K562 (cell line): ENCODE data around the gene MASP1. TPM values are rescaled to one million over a fixed set of nuclear protein-coding genes. Genes with fewer than 3 reads are reported as not detected.

Experiments
- ATAC-seq: fragments of 200-7000 bp; cut with Tn5 transposase; 3 replicates; pipeline ENCODE4 v1.9.1; 2020; ENCODE audit warnings: moderate library complexity
- BruUV-seq: library from RNA; stranded (reverse); fragments of 400-500 nt; replicated peaks from 2 replicates; lab custom pipeline; 2021; lab: Mats Ljungman, UMichigan
- CTCF ChIA-PET: fragments of 300-600 bp; formaldehyde crosslinking; extraction: SDS; loops from one replicate; lab custom pipeline; 2021; ENCODE audit warnings: low intra/inter-chr PET ratio; lab: Yijun Ruan, JAX
- POLR2A ChIA-PET: fragments of 300-600, 350-650 bp; sonication (Branson Sonifier 250); formaldehyde crosslinking; extraction: SDS; loops from one replicate; lab custom pipeline; 2021; ENCODE audit warnings: antibody characterized with exemption, inconsistent platforms; lab: Yijun Ruan, JAX
- DNase-seq, 4 experiments: peaks; one replicate each; pipeline versions ENCODE4 v3.0.0 to v3.0.0-alpha.2; 2011 to 2018; ENCODE audit warnings: low spot score in 3 of 4, mixed read lengths in 3 of 4; ENCODE audit errors: extremely low read depth in 1 of 4
- FAIRE-seq: peaks from 2 replicates; lab custom pipeline; 2011; peaks lifted over from hg19 to GRCh38; lab: Jason Lieb, UNC
- H2AFZ ChIP-seq: 2 replicates; pipeline ENCODE4 v1.6.0; 2011; ENCODE audit warnings: low read depth, low read length, control low read depth, inconsistent platforms
- H3K27ac ChIP-seq: fragments of 200-600 bp; 3 replicates; pipeline ENCODE4 v1.8.0; 2011; ENCODE audit warnings: low read depth, mild to moderate bottlenecking, control low read depth, inconsistent platforms, low read length, moderate library complexity, mixed read lengths; ENCODE audit errors: extremely low read depth
- H3K27me3 ChIP-seq, 2 experiments: fragments of 300-600 bp in 1 of 2; 2 replicates in 1 of 2; 3 replicates in 1 of 2; pipeline versions ENCODE4 v1.6.0 to v1.8.0; 2011; ENCODE audit warnings: inconsistent platforms in 2 of 2, low read length in 2 of 2, mild to moderate bottlenecking in 1 of 2, mixed read lengths in 1 of 2, moderate library complexity in 1 of 2; ENCODE audit not compliant: control insufficient read depth in 2 of 2, insufficient read depth in 2 of 2
- H3K36me3 ChIP-seq: fragments of 300-600 bp; 3 replicates; pipeline ENCODE4 v1.8.0; 2011; ENCODE audit warnings: mild to moderate bottlenecking, low read length, inconsistent platforms; ENCODE audit not compliant: control insufficient read depth, insufficient read depth
- H3K4me1 ChIP-seq, 2 experiments: fragments of 200-600 bp in 1 of 2; replicated peaks in 1 of 2; 2 replicates in 1 of 2; 3 replicates in 1 of 2; pipeline versions ENCODE4 v1.5.1 to v1.8.0; 2011; ENCODE audit warnings: inconsistent platforms in 2 of 2, low read length in 2 of 2, mild to moderate bottlenecking in 1 of 2, mixed read lengths in 1 of 2, moderate library complexity in 1 of 2; ENCODE audit not compliant: control insufficient read depth in 2 of 2, insufficient read depth in 2 of 2
- H3K4me2 ChIP-seq: 2 replicates; pipeline ENCODE4 v1.6.1; 2011; ENCODE audit warnings: low read length, control low read depth, inconsistent platforms, mixed read lengths; ENCODE audit not compliant: insufficient read depth
- H3K4me3 ChIP-seq: fragments of 200-600 bp; sonication (generic), shearing (Covaris generic); 2 replicates; pipeline ENCODE4 v1.5.1; 2016; ENCODE audit warnings: control low read depth, inconsistent platforms
- H3K79me2 ChIP-seq: fragments of 200-600 bp; 3 replicates; pipeline ENCODE4 v1.8.0; 2011; ENCODE audit warnings: low read length, inconsistent platforms; ENCODE audit not compliant: control insufficient read depth, insufficient read depth
- H3K9ac ChIP-seq, 2 experiments: 2 replicates each; pipeline versions ENCODE4 v1.6.0 to v1.6.1; 2011; ENCODE audit warnings: low read depth in 2 of 2, low read length in 2 of 2, control low read depth in 1 of 2, inconsistent platforms in 1 of 2, mild to moderate bottlenecking in 1 of 2, mixed read lengths in 1 of 2; ENCODE audit not compliant: insufficient read depth in 1 of 2
- H3K9me1 ChIP-seq: one replicate; pipeline ENCODE4 v1.6.0; 2011; ENCODE audit warnings: inconsistent platforms, mild to moderate bottlenecking, low read length, moderate library complexity; ENCODE audit not compliant: control insufficient read depth, insufficient read depth
- H3K9me3 ChIP-seq: replicated peaks from 2 replicates; pipeline ENCODE4 v1.5.1; 2011; ENCODE audit warnings: low read depth, low read length, inconsistent platforms; ENCODE audit not compliant: control insufficient read depth, insufficient read depth
- H4K20me1 ChIP-seq: replicated peaks from 2 replicates; pipeline ENCODE4 v1.6.1; 2011; ENCODE audit warnings: low read length, inconsistent platforms, mixed read lengths; ENCODE audit not compliant: control insufficient read depth, insufficient read depth
- CLOCK ChIP-seq: fragments of 250-450 bp; sonication (Bioruptor Pico); IDR thresholded peaks from 2 replicates; pipeline ENCODE4 v1.4.0; 2020; ENCODE audit warnings: mild to moderate bottlenecking, moderate library complexity, borderline replicate concordance
- DNMT1 ChIP-seq: fragments of 450-650 bp; IDR thresholded peaks from 2 replicates; pipeline ENCODE4 v1.6.1; 2016; ENCODE audit warnings: antibody characterized with exemption, mild to moderate bottlenecking
- FIP1L1 ChIP-seq: fragments of 200-400 bp; formaldehyde crosslinking; IDR thresholded peaks from 2 replicates; pipeline ENCODE4 v1.6.1; 2018; ENCODE audit warnings: mild to moderate bottlenecking, low read depth, low read length; ENCODE audit not compliant: poor library complexity, severe bottlenecking
- FOXA3 ChIP-seq, 2 experiments: fragments of 450-650 bp in 1 of 2; sonication (generic) in 1 of 2; formaldehyde crosslinking; IDR thresholded peaks in 1 of 2; conservative IDR thresholded peaks in 1 of 2; 2 replicates each; pipeline versions ENCODE4 v1.4.0 to v1.8.0; 2020 to 2022; ENCODE audit warnings: mild to moderate bottlenecking in 2 of 2, missing genetic modification reagents in 1 of 2
- GATAD2A ChIP-seq: fragments of 450-650 bp; IDR thresholded peaks from 2 replicates; pipeline ENCODE4 v1.6.1; 2017
- HEY1 ChIP-seq: fragments of 250-450 bp; sonication (Bioruptor Pico); IDR thresholded peaks from 2 replicates; pipeline ENCODE4 v1.5.0; 2020; ENCODE audit warnings: mild to moderate bottlenecking, moderate library complexity, borderline replicate concordance
- HNRNPL ChIP-seq: fragments of 200-400 bp; formaldehyde crosslinking; IDR thresholded peaks from 2 replicates; pipeline ENCODE4 v1.6.1; 2017; ENCODE audit warnings: low read depth, mild to moderate bottlenecking, low read length
- PATZ1 ChIP-seq: fragments of 250-450 bp; sonication (Bioruptor Pico); IDR thresholded peaks from 2 replicates; pipeline ENCODE4 v1.5.0; 2020; ENCODE audit warnings: mild to moderate bottlenecking, borderline replicate concordance
- PCBP2 ChIP-seq: fragments of 200-400 bp; formaldehyde crosslinking; IDR thresholded peaks from 2 replicates; pipeline ENCODE4 v1.6.1; 2018; ENCODE audit warnings: low read length, low read depth, mild to moderate bottlenecking, moderate library complexity; ENCODE audit not compliant: poor library complexity, severe bottlenecking
- PTBP1 ChIP-seq: fragments of 200-400 bp; formaldehyde crosslinking; IDR thresholded peaks from 2 replicates; pipeline ENCODE4 v1.6.1; 2017; ENCODE audit warnings: low read depth, low read length
- TAF9B ChIP-seq: fragments of 450-650 bp; IDR thresholded peaks from 2 replicates; pipeline ENCODE4 v1.6.1; 2018; ENCODE audit warnings: mild to moderate bottlenecking; ENCODE audit not compliant: partially characterized antibody
- ZBED1 ChIP-seq: IDR thresholded peaks from 2 replicates; pipeline ENCODE4 v1.6.1; 2014
- ZFP30 ChIP-seq: fragments of 250-450 bp; sonication (Bioruptor Pico); IDR thresholded peaks from 2 replicates; pipeline ENCODE4 v1.8.0; 2022; ENCODE audit warnings: moderate library complexity, mild to moderate bottlenecking, inconsistent platforms, borderline replicate concordance
- ZNF512 ChIP-seq: IDR thresholded peaks from 2 replicates; pipeline ENCODE4 v1.6.1; 2016; ENCODE audit warnings: missing genetic modification characterization, missing compliant biosample characterization
- ZNF639 ChIP-seq, 2 experiments: fragments of 200-800 bp in 1 of 2; sonication (Bioruptor generic) in 1 of 2; sonication (generic) in 1 of 2; formaldehyde crosslinking in 1 of 2; IDR thresholded peaks in 1 of 2; conservative IDR thresholded peaks in 1 of 2; 2 replicates each; pipeline versions ENCODE4 v1.5.0 to v1.6.1; 2016 to 2020; ENCODE audit warnings: missing compliant biosample characterization in 1 of 2, missing genetic modification characterization in 1 of 2, missing genetic modification reagents in 1 of 2
- in situ Hi-C: fragments of 300-500 bp; cut with MboI; formaldehyde crosslinking; loops from 4 replicates; pipeline ENCODE4 v1.15.0; 2018; ENCODE audit warnings: inconsistent platforms, mixed read lengths
- intact Hi-C: fragments of 100-400 bp; cut with micrococcal nuclease; formaldehyde crosslinking; loops from 2 replicates; pipeline ENCODE4 v1.14.2; 2022
- polyA plus RNA-seq, 8 experiments: library from polyadenylated mRNA; depleted of rRNA in 4 of 8; stranded (reverse) in 5 of 8; unstranded in 3 of 8; fragments of >200 nt; fragmentation: Nextera tagmentation in 2 of 8; fragmentation: Illumina TruSeq in 1 of 8; extraction: Ambion mirVana in 2 of 8; extraction: Trizol in 1 of 8; gene quantifications; 2 replicates each; pipeline versions ENCODE4 v1.2.1 to v1.2.3, GENCODE V29; 2011 to 2014; ENCODE audit warnings: inconsistent platforms in 1 of 8, missing spikeins in 1 of 8
- total RNA-seq, 7 experiments: library from RNA; depleted of rRNA in 6 of 7; stranded (reverse); fragments of >200 nt in 6 of 7; fragmentation: Illumina TruSeq in 2 of 7; extraction: Trizol in 2 of 7; gene quantifications; 2 replicates each; pipeline versions ENCODE4 v1.2.1 to v1.2.3, GENCODE V29; 2011 to 2021; ENCODE audit warnings: low replicate concordance in 1 of 7

The MASP1 gene
- total and polyA plus RNA-seq, 9 of the 15 experiments (the other 6 are each of a cell fraction or from before 2014, with no cell fraction given): 0.03 to 0.24 (median 0.20) TPM; not detected in 3

- CTCF ChIA-PET: no interaction called here
- POLR2A ChIA-PET: no interaction called here
These were observed 98.4 kb downstream of the MASP1 start for GRCh38 chr3:187193181-187193580.

More at GRCh38 chr3:187193181-187193580, 98.4 kb downstream of the MASP1 start:
- Histone ChIP-seq H3K36me3 (no peaks in the 10 kb centered on the region), H3K27me3 (peaks cover 9 to 21% of the 10 kb centered on the region in 2 experiments), H3K27ac (no peak overlapping the region), H3K9me3 (no peaks in the 10 kb centered on the region), H3K4me1 (no peaks in the 10 kb centered on the region), H3K9me1 (no peaks in the 10 kb centered on the region), H3K9ac (no peak overlapping the region), H4K20me1 (0 out of 2 replicates have a peak, but pooled peaks cover 3% of the 10 kb centered on the region), H3K79me2 (no peaks in the 10 kb centered on the region), H2AFZ (no peak overlapping the region), H3K4me3 (no peak overlapping the region), H3K4me2 (no peak overlapping the region)
- in situ Hi-C loops: no loop called here
- no TSS peak for BruUV-seq
- intact Hi-C loops: no loop called here
- ATAC-seq (no peak), DNase-seq (no peak), FAIRE-seq (no peak)
- no peak for TF ChIP-seq HEY1 (CRISPR knock-in tag)
- no peak for TF ChIP-seq ZBED1
- TF ChIP-seq HNRNPL: no peak
- TF ChIP-seq PATZ1: no peak
- no peak for TF ChIP-seq PTBP1
- no peak for TF ChIP-seq CLOCK (CRISPR knock-in tag)
- no peak for TF ChIP-seq FOXA3 (CRISPR knock-in tag; conservative IDR thresholded peaks at IDR 0.05 in 1 of 2, IDR thresholded peaks at IDR 0.05 in 1 of 2)
- TF ChIP-seq TAF9B: no peak
- no peak for TF ChIP-seq PCBP2
- no peak for TF ChIP-seq DNMT1
- TF ChIP-seq GATAD2A: no peak
- TF ChIP-seq ZNF639 (CRISPR knock-in tag; conservative IDR thresholded peaks at IDR 0.05 in 1 of 2, IDR thresholded peaks at IDR 0.05 in 1 of 2): no peak
- TF ChIP-seq FIP1L1: no peak
- TF ChIP-seq ZNF512: no peak
- no peak for TF ChIP-seq ZFP30 (CRISPR knock-in tag)
